Measurements from ENCODE around the gene PDE11A. TPM values are rescaled to one million over a fixed set of nuclear protein-coding genes. Genes with fewer than 3 reads are reported as not detected.

The PDE11A gene
- total and polyA plus RNA-seq, 4 donors, result 1.0 to 5.9 (median 1.7) TPM

GRCh38 chr2:177731384-177731783, 341.2 kb downstream of the PDE11A start (continued):
- TF ChIP-seq NR2F2 (IDR thresholded peaks at IDR 0.05), result no peak
- no peak for TF ChIP-seq EGR1 (IDR thresholded peaks at IDR 0.05; ENCODE audit: low read depth in 2 of 2)
- no peak for TF ChIP-seq MAX (IDR thresholded peaks at IDR 0.05)
- TF ChIP-seq SP1 (IDR thresholded peaks at IDR 0.05), result no peak
- no peak for TF ChIP-seq RAD21 (IDR thresholded peaks at IDR 0.05)

GRCh38 chr2:177730792-177731191, 341.8 kb downstream of the PDE11A start:
- no peaks in the 10 kb centered on the region for H3K4me1 ChIP-seq (ENCODE audit: control insufficient read depth in 4 of 4, insufficient read depth in 4 of 4, low read length in 3 of 4)
- DNase-seq (ENCODE audit: low spot score), result no peak
- no peaks in the 10 kb centered on the region for H3K9me3 ChIP-seq (ENCODE audit: control insufficient read depth in 4 of 4, low read length in 3 of 4)
- TF ChIP-seq, protein P1, sequence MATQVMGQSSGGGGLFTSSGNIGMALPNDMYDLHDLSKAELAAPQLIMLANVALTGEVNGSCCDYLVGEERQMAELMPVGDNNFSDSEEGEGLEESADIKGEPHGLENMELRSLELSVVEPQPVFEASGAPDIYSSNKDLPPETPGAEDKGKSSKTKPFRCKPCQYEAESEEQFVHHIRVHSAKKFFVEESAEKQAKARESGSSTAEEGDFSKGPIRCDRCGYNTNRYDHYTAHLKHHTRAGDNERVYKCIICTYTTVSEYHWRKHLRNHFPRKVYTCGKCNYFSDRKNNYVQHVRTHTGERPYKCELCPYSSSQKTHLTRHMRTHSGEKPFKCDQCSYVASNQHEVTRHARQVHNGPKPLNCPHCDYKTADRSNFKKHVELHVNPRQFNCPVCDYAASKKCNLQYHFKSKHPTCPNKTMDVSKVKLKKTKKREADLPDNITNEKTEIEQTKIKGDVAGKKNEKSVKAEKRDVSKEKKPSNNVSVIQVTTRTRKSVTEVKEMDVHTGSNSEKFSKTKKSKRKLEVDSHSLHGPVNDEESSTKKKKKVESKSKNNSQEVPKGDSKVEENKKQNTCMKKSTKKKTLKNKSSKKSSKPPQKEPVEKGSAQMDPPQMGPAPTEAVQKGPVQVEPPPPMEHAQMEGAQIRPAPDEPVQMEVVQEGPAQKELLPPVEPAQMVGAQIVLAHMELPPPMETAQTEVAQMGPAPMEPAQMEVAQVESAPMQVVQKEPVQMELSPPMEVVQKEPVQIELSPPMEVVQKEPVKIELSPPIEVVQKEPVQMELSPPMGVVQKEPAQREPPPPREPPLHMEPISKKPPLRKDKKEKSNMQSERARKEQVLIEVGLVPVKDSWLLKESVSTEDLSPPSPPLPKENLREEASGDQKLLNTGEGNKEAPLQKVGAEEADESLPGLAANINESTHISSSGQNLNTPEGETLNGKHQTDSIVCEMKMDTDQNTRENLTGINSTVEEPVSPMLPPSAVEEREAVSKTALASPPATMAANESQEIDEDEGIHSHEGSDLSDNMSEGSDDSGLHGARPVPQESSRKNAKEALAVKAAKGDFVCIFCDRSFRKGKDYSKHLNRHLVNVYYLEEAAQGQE (IDR thresholded peaks at IDR 0.05), result no peak
- TF ChIP-seq FOXA1 (IDR thresholded peaks at IDR 0.05), result no peak
- H3K36me3 ChIP-seq (ENCODE audit: control insufficient read depth in 4 of 4, insufficient read depth in 3 of 4, low read depth in 1 of 4, low read length in 3 of 4), result no peaks in the 10 kb centered on the region
- 81% methylated on average over 2 of the region's 2 CpGs for WGBS
- no peak overlapping the region for H3K27ac ChIP-seq (ENCODE audit: low read depth in 1 of 2, low read length in 2 of 2)
- H3K4me3 ChIP-seq (ENCODE audit: low read depth in 1 of 3, low read length in 3 of 3), result no peak overlapping the region
- no peaks in the 10 kb centered on the region for H3K27me3 ChIP-seq (ENCODE audit: control insufficient read depth in 4 of 4, insufficient read depth in 4 of 4, low read length in 3 of 4)
- no peak overlapping the region for H3K9ac ChIP-seq (ENCODE audit: low read depth in 1 of 2, low read length in 2 of 2)

DNA sequence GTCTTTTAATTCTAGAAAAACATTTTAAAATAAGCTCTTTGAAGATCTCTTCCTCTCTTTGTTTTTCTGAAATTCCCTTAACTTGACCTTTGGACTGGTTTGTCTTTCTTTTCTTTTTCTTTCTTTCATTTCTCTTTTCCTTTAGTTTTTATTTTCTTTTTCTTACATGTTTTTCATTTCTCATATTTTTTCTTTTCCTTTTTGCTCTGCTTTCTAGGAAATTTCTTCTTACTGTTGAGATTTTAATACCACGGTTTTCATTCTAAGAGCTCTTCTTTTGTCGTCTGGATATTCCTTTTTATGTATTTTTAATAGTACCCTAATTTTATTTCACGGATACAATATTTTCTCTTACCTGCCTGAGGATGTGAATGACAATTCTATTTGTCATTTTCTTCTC, 342.2 kb downstream of the PDE11A start:
- Histone ChIP-seq H3K36me3 (ENCODE audit: control insufficient read depth in 4 of 4, insufficient read depth in 3 of 4, low read depth in 1 of 4, low read length in 3 of 4) (no peaks in the 10 kb centered on the region), H3K27ac (ENCODE audit: low read depth in 1 of 2, low read length in 2 of 2) (no peak overlapping the region), H3K9ac (ENCODE audit: low read depth in 1 of 2, low read length in 2 of 2) (no peak overlapping the region), H3K9me3 (ENCODE audit: control insufficient read depth in 4 of 4, low read length in 3 of 4) (no peaks in the 10 kb centered on the region), H3K4me3 (ENCODE audit: low read depth in 1 of 3, low read length in 3 of 3) (no peak overlapping the region), H3K27me3 (ENCODE audit: control insufficient read depth in 4 of 4, insufficient read depth in 4 of 4, low read length in 3 of 4) (no peaks in the 10 kb centered on the region), H3K4me1 (ENCODE audit: control insufficient read depth in 4 of 4, insufficient read depth in 4 of 4, low read length in 3 of 4) (no peaks in the 10 kb centered on the region)
- no peak for DNase-seq (ENCODE audit: low spot score)
- TF ChIP-seq TAF1 (conservative IDR thresholded peaks at IDR 0.05) (no peak), RXRA (IDR thresholded peaks at IDR 0.05) (no peak), YY1 (IDR thresholded peaks at IDR 0.05) (no peak), HNF4A (conservative IDR thresholded peaks at IDR 0.05) (no peak), HNF4G (IDR thresholded peaks at IDR 0.05) (no peak), SP1 (IDR thresholded peaks at IDR 0.05) (no peak), MAX (IDR thresholded peaks at IDR 0.05) (no peak), FOXA2 (IDR thresholded peaks at IDR 0.05) (no peak), JUND (IDR thresholded peaks at IDR 0.05) (no peak), GABPA (IDR thresholded peaks at IDR 0.05 in 1 of 2, conservative IDR thresholded peaks at IDR 0.05 in 1 of 2) (no peak), RAD21 (IDR thresholded peaks at IDR 0.05) (no peak), EGR1 (IDR thresholded peaks at IDR 0.05; ENCODE audit: low read depth in 2 of 2) (no peak), NR2F2 (IDR thresholded peaks at IDR 0.05) (no peak), FOXA1 (IDR thresholded peaks at IDR 0.05) (no peak)
- TF ChIP-seq, protein P2, sequence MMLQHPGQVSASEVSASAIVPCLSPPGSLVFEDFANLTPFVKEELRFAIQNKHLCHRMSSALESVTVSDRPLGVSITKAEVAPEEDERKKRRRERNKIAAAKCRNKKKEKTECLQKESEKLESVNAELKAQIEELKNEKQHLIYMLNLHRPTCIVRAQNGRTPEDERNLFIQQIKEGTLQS (IDR thresholded peaks at IDR 0.05), result no peak
- TF ChIP-seq, protein P3, sequence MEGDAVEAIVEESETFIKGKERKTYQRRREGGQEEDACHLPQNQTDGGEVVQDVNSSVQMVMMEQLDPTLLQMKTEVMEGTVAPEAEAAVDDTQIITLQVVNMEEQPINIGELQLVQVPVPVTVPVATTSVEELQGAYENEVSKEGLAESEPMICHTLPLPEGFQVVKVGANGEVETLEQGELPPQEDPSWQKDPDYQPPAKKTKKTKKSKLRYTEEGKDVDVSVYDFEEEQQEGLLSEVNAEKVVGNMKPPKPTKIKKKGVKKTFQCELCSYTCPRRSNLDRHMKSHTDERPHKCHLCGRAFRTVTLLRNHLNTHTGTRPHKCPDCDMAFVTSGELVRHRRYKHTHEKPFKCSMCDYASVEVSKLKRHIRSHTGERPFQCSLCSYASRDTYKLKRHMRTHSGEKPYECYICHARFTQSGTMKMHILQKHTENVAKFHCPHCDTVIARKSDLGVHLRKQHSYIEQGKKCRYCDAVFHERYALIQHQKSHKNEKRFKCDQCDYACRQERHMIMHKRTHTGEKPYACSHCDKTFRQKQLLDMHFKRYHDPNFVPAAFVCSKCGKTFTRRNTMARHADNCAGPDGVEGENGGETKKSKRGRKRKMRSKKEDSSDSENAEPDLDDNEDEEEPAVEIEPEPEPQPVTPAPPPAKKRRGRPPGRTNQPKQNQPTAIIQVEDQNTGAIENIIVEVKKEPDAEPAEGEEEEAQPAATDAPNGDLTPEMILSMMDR (IDR thresholded peaks at IDR 0.05; ENCODE audit: low read depth, low read length, missing input control), result no peak
- TF ChIP-seq, protein P4, sequence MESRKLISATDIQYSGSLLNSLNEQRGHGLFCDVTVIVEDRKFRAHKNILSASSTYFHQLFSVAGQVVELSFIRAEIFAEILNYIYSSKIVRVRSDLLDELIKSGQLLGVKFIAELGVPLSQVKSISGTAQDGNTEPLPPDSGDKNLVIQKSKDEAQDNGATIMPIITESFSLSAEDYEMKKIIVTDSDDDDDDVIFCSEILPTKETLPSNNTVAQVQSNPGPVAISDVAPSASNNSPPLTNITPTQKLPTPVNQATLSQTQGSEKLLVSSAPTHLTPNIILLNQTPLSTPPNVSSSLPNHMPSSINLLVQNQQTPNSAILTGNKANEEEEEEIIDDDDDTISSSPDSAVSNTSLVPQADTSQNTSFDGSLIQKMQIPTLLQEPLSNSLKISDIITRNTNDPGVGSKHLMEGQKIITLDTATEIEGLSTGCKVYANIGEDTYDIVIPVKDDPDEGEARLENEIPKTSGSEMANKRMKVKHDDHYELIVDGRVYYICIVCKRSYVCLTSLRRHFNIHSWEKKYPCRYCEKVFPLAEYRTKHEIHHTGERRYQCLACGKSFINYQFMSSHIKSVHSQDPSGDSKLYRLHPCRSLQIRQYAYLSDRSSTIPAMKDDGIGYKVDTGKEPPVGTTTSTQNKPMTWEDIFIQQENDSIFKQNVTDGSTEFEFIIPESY (IDR thresholded peaks at IDR 0.05), result no peak
- TF ChIP-seq, protein P1 (IDR thresholded peaks at IDR 0.05), result no peak
- WGBS, result 93% methylated on average over 3 of the region's 3 CpGs
